NT2/D1 (cell line): ENCODE results near the gene SCEL.

Experiments
- DNase-seq: peaks from one replicate; pipeline ENCODE4 v3.0.0-alpha.2; 2011; ENCODE audit warnings: low read depth, low spot score
- H3K27me3 ChIP-seq: 2 replicates; pipeline ENCODE4 v1.6.0; 2011; ENCODE audit warnings: mild to moderate bottlenecking; ENCODE audit not compliant: insufficient read length, insufficient read depth
- H3K36me3 ChIP-seq: 2 replicates; pipeline ENCODE4 v1.6.1; 2011; ENCODE audit warnings: mild to moderate bottlenecking, low read length, mixed read lengths; ENCODE audit not compliant: insufficient read depth, insufficient read length
- H3K4me1 ChIP-seq: 2 replicates; pipeline ENCODE4 v1.5.1; 2011; ENCODE audit not compliant: insufficient read depth, insufficient read length
- H3K4me3 ChIP-seq: 2 replicates; pipeline ENCODE4 v1.5.1; 2011; ENCODE audit warnings: low read depth; ENCODE audit not compliant: insufficient read length
- H3K9ac ChIP-seq: 2 replicates; pipeline ENCODE4 v1.6.0; 2011; ENCODE audit warnings: low read depth; ENCODE audit not compliant: insufficient read length
- H3K9me3 ChIP-seq: 2 replicates; pipeline ENCODE4 v1.5.1; 2011; ENCODE audit warnings: mild to moderate bottlenecking, low read length; ENCODE audit not compliant: insufficient read depth
- SUZ12 ChIP-seq: IDR thresholded peaks from 2 replicates; pipeline ENCODE4 v1.6.1; 2011; ENCODE audit not compliant: insufficient read length, insufficient read depth; ENCODE audit errors: extremely low read depth
- YY1 ChIP-seq: IDR thresholded peaks from 2 replicates; pipeline ENCODE4 v1.6.1; 2011; ENCODE audit not compliant: insufficient read length, insufficient read depth
- ZNF274 ChIP-seq: IDR thresholded peaks from 2 replicates; pipeline ENCODE4 v1.6.1; 2011; ENCODE audit warnings: mild to moderate bottlenecking, low read depth, low read length

SCEL gene

DNA sequence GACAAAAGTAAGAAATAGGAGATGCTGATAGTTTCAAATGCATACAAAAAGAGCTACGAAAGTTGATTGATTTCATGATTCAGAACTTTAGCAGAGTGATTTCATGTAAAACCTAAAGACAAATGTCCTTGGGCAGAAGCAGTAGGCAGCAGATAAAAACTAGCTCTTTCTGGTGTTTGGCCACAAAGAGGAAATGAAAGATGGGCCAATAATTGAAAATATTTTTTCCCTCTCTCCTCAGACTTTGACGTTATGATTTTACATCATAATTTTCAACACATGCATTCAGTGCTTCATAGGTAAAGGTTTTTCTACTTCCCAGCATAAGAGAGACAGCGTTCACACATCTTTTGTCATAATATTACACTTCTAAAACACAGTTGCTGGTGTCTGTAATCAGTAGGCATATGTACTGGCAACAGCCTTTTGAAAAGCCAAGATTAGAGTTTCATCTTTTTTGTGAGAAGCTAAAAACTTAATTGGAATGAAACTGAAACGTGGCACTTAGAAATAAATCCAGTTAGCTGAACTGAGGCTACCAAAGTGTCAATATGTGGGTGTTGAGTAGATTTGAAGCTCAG is 9.3 kb downstream of the SCEL start:
- Histone ChIP-seq H3K4me1 (no peaks in the 10 kb centered on the region), H3K4me3 (no peak overlapping the region), H3K9ac (no peak overlapping the region), H3K36me3 (no peaks in the 10 kb centered on the region), H3K27me3 (no peaks in the 10 kb centered on the region), H3K9me3 (no peaks in the 10 kb centered on the region)
- TF ChIP-seq YY1 (no peak), SUZ12 (no peak), ZNF274 (no peak)
- no peak for DNase-seq

GRCh38 chr13:77545626-77546412 is 10.3 kb downstream of the SCEL start:
- H3K4me1 ChIP-seq, result no peaks in the 10 kb centered on the region
- no peak for DNase-seq
- no peaks in the 10 kb centered on the region for H3K9me3 ChIP-seq
- no peaks in the 10 kb centered on the region for H3K27me3 ChIP-seq
- TF ChIP-seq SUZ12 (no peak), YY1 (no peak), ZNF274 (no peak)
- H3K36me3 ChIP-seq, result no peaks in the 10 kb centered on the region
- no peak overlapping the region for H3K9ac ChIP-seq
- H3K4me3 ChIP-seq, result no peak overlapping the region

GRCh38 chr13:77548095-77548494 is 12.6 kb downstream of the SCEL start:
- no peaks in the 10 kb centered on the region for H3K27me3 ChIP-seq
- H3K9me3 ChIP-seq, result no peaks in the 10 kb centered on the region
- TF ChIP-seq ZNF274 (no peak), SUZ12 (no peak), YY1 (no peak)
- no peaks in the 10 kb centered on the region for H3K4me1 ChIP-seq
- no peak for DNase-seq
- H3K36me3 ChIP-seq, result no peaks in the 10 kb centered on the region
- H3K9ac ChIP-seq, result no peak overlapping the region
- no peak overlapping the region for H3K4me3 ChIP-seq

GRCh38 chr13:77548594-77548993 is 13.1 kb downstream of the SCEL start:
- no peak overlapping the region for H3K9ac ChIP-seq
- DNase-seq, result no peak
- H3K4me3 ChIP-seq, result no peak overlapping the region
- no peaks in the 10 kb centered on the region for H3K9me3 ChIP-seq
- H3K4me1 ChIP-seq, result no peaks in the 10 kb centered on the region
- no peaks in the 10 kb centered on the region for H3K27me3 ChIP-seq
- no peaks in the 10 kb centered on the region for H3K36me3 ChIP-seq
- TF ChIP-seq YY1 (no peak), ZNF274 (no peak), SUZ12 (no peak)

- no peaks in the 10 kb centered on the region for H3K4me1 ChIP-seq
- H3K36me3 ChIP-seq, result no peaks in the 10 kb centered on the region
- H3K9ac ChIP-seq, result no peak overlapping the region
- DNase-seq, result no peak
- no peak overlapping the region for H3K4me3 ChIP-seq
- H3K27me3 ChIP-seq, result no peaks in the 10 kb centered on the region
- no peak for TF ChIP-seq ZNF274
- no peak for TF ChIP-seq SUZ12
- TF ChIP-seq YY1, result no peak
- H3K9me3 ChIP-seq, result no peaks in the 10 kb centered on the region
These were observed 18.6 kb downstream of the SCEL start for GRCh38 chr13:77554069-77554468.

DNA sequence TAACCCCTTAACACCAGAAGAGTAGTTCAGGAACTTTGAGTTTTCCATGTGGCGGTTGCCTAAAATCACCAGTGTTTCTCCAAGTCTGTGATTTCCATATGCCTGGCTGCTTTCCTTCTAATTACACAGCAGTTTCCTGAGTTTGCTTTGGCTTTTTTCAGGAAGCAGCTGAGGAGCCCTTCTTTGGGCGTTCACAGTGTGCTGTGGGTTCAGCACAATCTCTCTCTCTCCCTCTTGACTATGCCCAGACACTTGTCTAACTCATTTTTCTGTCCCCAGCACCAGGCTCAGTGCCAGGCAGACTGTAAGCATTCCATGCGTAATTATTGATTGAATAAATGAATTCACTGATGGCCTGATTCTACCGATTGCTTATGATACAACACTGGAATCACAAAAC is 19.7 kb downstream of the SCEL start:
- H3K9me3 ChIP-seq, result no peaks in the 10 kb centered on the region
- TF ChIP-seq ZNF274 (no peak), SUZ12 (no peak), YY1 (no peak)
- H3K4me3 ChIP-seq, result no peak overlapping the region
- H3K36me3 ChIP-seq, result no peaks in the 10 kb centered on the region
- DNase-seq, result no peak
- no peak overlapping the region for H3K9ac ChIP-seq
- H3K27me3 ChIP-seq, result no peaks in the 10 kb centered on the region
- no peaks in the 10 kb centered on the region for H3K4me1 ChIP-seq

DNA sequence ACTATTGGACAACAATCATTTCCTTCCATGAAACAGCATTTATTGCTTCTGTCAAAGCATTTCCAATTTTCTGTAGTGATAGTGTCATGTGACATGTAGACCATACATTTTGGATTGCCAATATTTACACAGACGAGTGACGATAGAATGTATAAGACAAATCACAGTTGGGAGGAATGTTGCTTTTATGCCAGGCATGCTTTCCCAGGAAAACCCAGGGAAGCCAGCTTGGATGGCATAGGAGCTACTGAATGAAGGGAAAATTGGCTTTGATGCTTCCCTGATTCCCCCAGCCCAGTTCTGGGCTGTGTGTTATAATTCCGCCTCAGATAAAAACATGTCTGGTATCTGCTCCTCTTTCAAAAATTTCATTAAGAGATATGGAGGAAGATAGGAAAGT is 22.5 kb downstream of the SCEL start:
- TF ChIP-seq YY1 (no peak), ZNF274 (no peak), SUZ12 (no peak)
- H3K4me1 ChIP-seq, result no peaks in the 10 kb centered on the region
- no peaks in the 10 kb centered on the region for H3K27me3 ChIP-seq
- H3K4me3 ChIP-seq, result no peak overlapping the region
- H3K9me3 ChIP-seq, result no peaks in the 10 kb centered on the region
- no peak overlapping the region for H3K9ac ChIP-seq
- no peak for DNase-seq
- no peaks in the 10 kb centered on the region for H3K36me3 ChIP-seq
